Stimulated activated CD4-positive, alpha-beta T cell treated with anti-CD3 and anti-CD28 coated beads, Interleukin-4, amount 100 ng/mL, for 1 hour (primary cell): ENCODE results near the gene FAM120A.

Experiments
- DNase-seq: peaks from one replicate; pipeline ENCODE4 v3.0.0-alpha.2; 2020

The FAM120A gene

GRCh38 chr9:93447655-93448054 is 3.8 kb upstream of the FAM120A start:
- DNase-seq, result no peak

- peak; percentile 55 for DNase-seq
Measured at GRCh38 chr9:93451849-93452709, 594 bp downstream of the FAM120A start.

- peak; percentile 19 for DNase-seq
Measured at GRCh38 chr9:93452710-93453046, 1.2 kb downstream of the FAM120A start.

- DNase-seq, result peak; percentile 79
Measured at GRCh38 chr9:93453047-93453914, 1.8 kb downstream of the FAM120A start, which contains the start of gene FAM120AOS. TSS of gene FAM120AOS (minus strand) at chr9:93453581. CDS start at chr9:93452709, 872 bp downstream.

GRCh38 chr9:93456022-93456421 is 4.5 kb downstream of the FAM120A start:
- no peak for DNase-seq

- no peak for DNase-seq
Measured at GRCh38 chr9:93456504-93456903, 5.0 kb downstream of the FAM120A start.

- DNase-seq, result no peak
Measured at GRCh38 chr9:93457006-93457405, 5.5 kb downstream of the FAM120A start.

- DNase-seq, result no peak
Measured at GRCh38 chr9:93458712-93459111, 7.2 kb downstream of the FAM120A start.

GRCh38 chr9:93459432-93459847 is 8.0 kb downstream of the FAM120A start:
- DNase-seq, result no peak

GRCh38 chr9:93460689-93461413 is 9.4 kb downstream of the FAM120A start:
- DNase-seq, result no peak

GRCh38 chr9:93461414-93461743 is 9.9 kb downstream of the FAM120A start:
- DNase-seq, result no peak

- DNase-seq, result no peak
Measured at GRCh38 chr9:93461821-93462220, 10.3 kb downstream of the FAM120A start.

GRCh38 chr9:93463638-93464248 is 12.3 kb downstream of the FAM120A start:
- DNase-seq, result no peak

- DNase-seq, result no peak
Measured at GRCh38 chr9:93464395-93464794, 12.9 kb downstream of the FAM120A start.

GRCh38 chr9:93464876-93465275 is 13.4 kb downstream of the FAM120A start:
- DNase-seq, result no peak

GRCh38 chr9:93465855-93466254 is 14.4 kb downstream of the FAM120A start:
- DNase-seq, result no peak

- DNase-seq, result no peak
Measured at GRCh38 chr9:93466416-93467061, 15.1 kb downstream of the FAM120A start.

GRCh38 chr9:93467062-93467416 is 15.6 kb downstream of the FAM120A start:
- DNase-seq, result no peak

- no peak for DNase-seq
Measured at GRCh38 chr9:93467462-93467861, 16.0 kb downstream of the FAM120A start.

- DNase-seq, result no peak
Measured at GRCh38 chr9:93468763-93469456, 17.4 kb downstream of the FAM120A start.

- no peak for DNase-seq
Measured at GRCh38 chr9:93470391-93470790, 18.9 kb downstream of the FAM120A start.

GRCh38 chr9:93471124-93471523 is 19.6 kb downstream of the FAM120A start:
- no peak for DNase-seq
